Measurements from ENCODE around the gene AIRE.
"Not testable (repeated sequence)": the region's sequence is repeated elsewhere in the genome, so short reads cannot be mapped to it uniquely, and the experiment has no call there.

AIRE gene

GRCh38 chr21:44333509-44334328, 48.0 kb downstream of the AIRE start:
- DNase-seq (no peak), ATAC-seq (replicated peaks) (no peak)
- H3K27ac Mint-ChIP-seq = peak overlapping the region; percentile 90
- no peak overlapping the region for H3K4me3 Mint-ChIP-seq
- H3K4me1 Mint-ChIP-seq = peaks cover 4 to 16% of the 10 kb centered on the region in 2 donors
- H3K9me3 Mint-ChIP-seq = no peaks in the 10 kb centered on the region
- H3K27me3 Mint-ChIP-seq = no peaks in the 10 kb centered on the region
- peaks cover 22 to 43% of the 10 kb centered on the region in 2 donors for H3K36me3 Mint-ChIP-seq

GRCh38 chr21:44334329-44335030, 48.8 kb downstream of the AIRE start:
- no peak for ATAC-seq (replicated peaks)
- Mint-ChIP-seq H3K27ac (no peak overlapping the region), H3K27me3 (no peaks in the 10 kb centered on the region), H3K4me1 (peaks cover 6 to 19% of the 10 kb centered on the region in 2 donors), H3K9me3 (no peaks in the 10 kb centered on the region), H3K36me3 (peaks cover 25 to 40% of the 10 kb centered on the region in 2 donors), H3K4me3 (no peak overlapping the region)
- no peak for DNase-seq

- ATAC-seq (replicated peaks) = no peak
- no peak overlapping the region for H3K4me3 Mint-ChIP-seq
- H3K9me3 Mint-ChIP-seq = no peaks in the 10 kb centered on the region
- DNase-seq = no peak
- H3K36me3 Mint-ChIP-seq = peaks cover 25 to 37% of the 10 kb centered on the region in 2 donors
- no peak overlapping the region for H3K27ac Mint-ChIP-seq
- no peaks in the 10 kb centered on the region for H3K27me3 Mint-ChIP-seq
- H3K4me1 Mint-ChIP-seq = peaks cover 8 to 27% of the 10 kb centered on the region in 2 donors
These were observed 49.8 kb downstream of the AIRE start for GRCh38 chr21:44335266-44336059.

GRCh38 chr21:44337449-44337848, 51.8 kb downstream of the AIRE start:
- Mint-ChIP-seq H3K36me3 (peaks cover 17 to 27% of the 10 kb centered on the region in 2 donors), H3K4me3 (no peak overlapping the region), H3K27ac (peak overlapping the region; percentile 65), H3K4me1 (peaks cover 18 to 34% of the 10 kb centered on the region in 2 donors), H3K27me3 (no peaks in the 10 kb centered on the region), H3K9me3 (no peaks in the 10 kb centered on the region)
- ATAC-seq (replicated peaks) (no peak), DNase-seq (no peak)

- ATAC-seq (replicated peaks) (peak; percentile 9 to 10), DNase-seq (peak; percentile 37)
- peaks cover 14 to 21% of the 10 kb centered on the region in 2 donors for H3K36me3 Mint-ChIP-seq
- no peaks in the 10 kb centered on the region for H3K27me3 Mint-ChIP-seq
- H3K4me1 Mint-ChIP-seq = peaks cover 16 to 34% of the 10 kb centered on the region in 2 donors
- H3K4me3 Mint-ChIP-seq = peak overlapping the region; percentile 45 to 70
- no peaks in the 10 kb centered on the region for H3K9me3 Mint-ChIP-seq
- peak overlapping the region; percentile 65 for H3K27ac Mint-ChIP-seq
These were observed 52.5 kb downstream of the AIRE start for GRCh38 chr21:44337941-44338895.

GRCh38 chr21:44338971-44339910, 53.6 kb downstream of the AIRE start, which contains the start of gene CFAP410:
Gene CFAP410 (minus strand): TSS chr21:44339390. CDS start chr21:44339194, 196 bp downstream.
- Mint-ChIP-seq H3K9me3 (no peaks in the 10 kb centered on the region), H3K27ac (peak within 1 kb of the TSS; percentile 100), H3K4me1 (peaks cover 16 to 34% of the 10 kb centered on the region in 2 donors), H3K36me3 (peaks cover 14 to 18% of the 10 kb centered on the region in 2 donors), H3K4me3 (peak within 1 kb of the TSS; percentile 97 to 98), H3K27me3 (peaks cover 0 to under 1% of the 10 kb centered on the region in 2 donors)
- DNase-seq = peak; percentile 95
- ATAC-seq (replicated peaks) = peak; percentile 93 to 95

GRCh38 chr21:44341726-44342458, 56.2 kb downstream of the AIRE start:
- Mint-ChIP-seq H3K4me1 (peaks cover 20 to 34% of the 10 kb centered on the region in 2 donors), H3K27me3 (peaks cover 4 to 19% of the 10 kb centered on the region in 2 donors)
- not testable (repeated sequence) for DNase-seq; H3K36me3 Mint-ChIP-seq; H3K4me3 Mint-ChIP-seq; H3K27ac Mint-ChIP-seq; ATAC-seq (replicated peaks); H3K9me3 Mint-ChIP-seq

- peaks cover 20 to 23% of the 10 kb centered on the region in 2 donors for H3K4me1 Mint-ChIP-seq
- not testable (repeated sequence) for DNase-seq; H3K4me3 Mint-ChIP-seq; H3K36me3 Mint-ChIP-seq; ATAC-seq (replicated peaks); H3K9me3 Mint-ChIP-seq
- peak overlapping the region; percentile 31 for H3K27ac Mint-ChIP-seq
- peaks cover 4 to 19% of the 10 kb centered on the region in 2 donors for H3K27me3 Mint-ChIP-seq
These were observed 57.3 kb downstream of the AIRE start for GRCh38 chr21:44342981-44343380.

GRCh38 chr21:44344541-44345183, 59.0 kb downstream of the AIRE start:
- ATAC-seq (replicated peaks) (no peak), DNase-seq (no peak)
- H3K27ac Mint-ChIP-seq = no peak overlapping the region
- no peaks in the 10 kb centered on the region for H3K9me3 Mint-ChIP-seq
- H3K4me3 Mint-ChIP-seq = no peak overlapping the region
- H3K27me3 Mint-ChIP-seq = peaks cover 17 to 36% of the 10 kb centered on the region in 2 donors
- peaks cover 14 to 15% of the 10 kb centered on the region in 2 donors for H3K4me1 Mint-ChIP-seq
- no peaks in the 10 kb centered on the region for H3K36me3 Mint-ChIP-seq

- Mint-ChIP-seq H3K4me3 (no peak overlapping the region), H3K27me3 (peaks cover 18 to 38% of the 10 kb centered on the region in 2 donors), H3K4me1 (peaks cover 7 to 13% of the 10 kb centered on the region in 2 donors), H3K36me3 (no peaks in the 10 kb centered on the region), H3K27ac (no peak overlapping the region), H3K9me3 (no peaks in the 10 kb centered on the region)
- no peak for DNase-seq
- ATAC-seq (replicated peaks) = no peak
These were observed 59.8 kb downstream of the AIRE start for GRCh38 chr21:44345495-44345894.

GRCh38 chr21:44347911-44348451, 62.3 kb downstream of the AIRE start:
- H3K27me3 Mint-ChIP-seq = peaks cover 23 to 46% of the 10 kb centered on the region in 2 donors
- no peaks in the 10 kb centered on the region for H3K36me3 Mint-ChIP-seq
- H3K9me3 Mint-ChIP-seq = no peaks in the 10 kb centered on the region
- DNase-seq = no peak
- ATAC-seq (replicated peaks) = no peak
- H3K4me1 Mint-ChIP-seq = peaks cover 8 to 10% of the 10 kb centered on the region in 2 donors
- H3K27ac Mint-ChIP-seq = no peak overlapping the region
- H3K4me3 Mint-ChIP-seq = no peak overlapping the region
